ENCODE results near the gene CDK2AP2.
A peak's percentile ranks its signal among the peaks of the same experiment; 100 is the strongest.
"Not testable (repeated sequence)": the region's sequence is repeated elsewhere in the genome, so short reads cannot be mapped to it uniquely, and the experiment has no call there.

CDK2AP2 gene

DNA sequence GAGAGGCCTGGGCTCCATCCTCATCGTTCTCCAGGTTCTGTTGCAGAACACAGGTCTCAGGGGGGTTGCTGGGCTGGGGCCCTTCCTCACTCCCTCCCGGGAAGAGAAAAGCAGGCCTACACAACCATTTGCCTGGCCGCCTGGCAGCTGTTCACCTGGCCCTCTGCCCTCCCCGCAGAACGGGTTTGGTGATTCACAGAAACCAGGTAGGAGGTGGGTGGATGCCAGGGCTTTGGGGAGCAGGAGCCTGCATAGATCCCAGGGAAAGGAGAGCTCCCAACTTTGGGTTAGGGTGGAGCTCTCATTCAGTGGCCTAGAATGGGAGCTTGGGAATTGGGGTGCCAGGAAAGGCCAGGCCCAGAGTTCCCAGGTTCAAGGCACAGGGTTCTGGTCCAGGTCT is 39.9 kb downstream of the CDK2AP2 start:
- DNase-seq = peak in 2 of 56 donors; percentile 21 to 28

DNA sequence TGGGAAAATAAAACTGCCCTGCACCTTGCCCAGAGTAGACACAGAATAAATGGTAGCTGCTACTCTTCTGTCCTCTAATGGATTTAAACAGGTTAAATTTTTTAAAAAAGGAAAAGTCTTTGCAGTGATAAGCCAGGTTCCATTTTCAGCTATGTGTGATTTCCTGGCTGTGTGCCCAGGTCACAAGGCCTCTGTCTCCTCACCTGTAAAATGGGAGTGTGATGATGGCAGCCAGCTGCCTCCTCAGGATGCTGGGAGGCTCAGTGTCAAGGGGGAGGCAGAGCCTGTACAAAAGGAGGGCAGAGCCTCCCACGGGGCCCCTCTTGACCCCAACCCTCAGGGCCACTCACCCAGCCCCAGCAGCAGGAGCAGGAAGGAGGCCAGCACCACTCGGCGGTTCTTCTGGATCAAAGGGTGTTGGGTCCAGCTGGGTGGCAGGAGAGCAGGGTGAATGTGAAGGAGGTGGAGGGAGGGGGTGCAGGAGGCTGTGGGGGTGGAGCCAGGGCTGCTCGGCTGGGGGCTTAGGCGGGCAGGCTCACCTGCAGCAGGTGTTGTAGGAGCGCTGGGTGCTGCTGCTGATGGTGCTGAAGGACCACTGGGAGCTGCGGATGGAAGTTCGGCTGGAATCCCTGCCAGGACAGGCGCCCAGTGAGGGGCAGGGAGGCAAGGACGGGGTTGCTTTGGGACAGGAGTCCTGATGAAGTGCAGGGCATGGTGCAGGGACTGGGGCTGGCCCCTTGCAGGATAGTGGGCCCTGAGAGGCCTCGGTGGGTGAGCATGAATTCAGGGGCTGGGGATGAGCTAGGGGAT is 40.8 kb downstream of the CDK2AP2 start:
- DNase-seq = no peak

DNA sequence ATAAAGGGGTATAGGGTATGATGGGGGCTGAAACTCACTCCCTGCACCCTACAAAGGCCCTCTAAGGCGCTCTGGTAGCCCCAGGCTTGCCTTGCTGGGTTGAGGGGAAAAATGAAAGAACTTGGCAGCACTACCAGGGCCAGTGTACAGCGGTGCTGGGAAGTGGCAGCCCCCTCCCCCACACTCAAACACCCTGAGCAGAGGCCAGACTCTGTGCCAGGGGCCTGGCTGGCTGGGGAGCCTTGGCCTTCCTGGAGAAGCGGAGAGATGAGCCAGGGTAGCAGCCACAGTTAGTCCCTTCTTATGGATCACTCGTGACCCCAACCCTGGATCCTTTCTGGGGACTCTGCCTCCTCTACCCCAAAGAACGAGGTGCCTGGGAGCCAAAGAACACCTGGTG is 41.6 kb downstream of the CDK2AP2 start:
- DNase-seq = peak in 10 of 56 donors; percentile 16 to 37 (median 30)

DNA sequence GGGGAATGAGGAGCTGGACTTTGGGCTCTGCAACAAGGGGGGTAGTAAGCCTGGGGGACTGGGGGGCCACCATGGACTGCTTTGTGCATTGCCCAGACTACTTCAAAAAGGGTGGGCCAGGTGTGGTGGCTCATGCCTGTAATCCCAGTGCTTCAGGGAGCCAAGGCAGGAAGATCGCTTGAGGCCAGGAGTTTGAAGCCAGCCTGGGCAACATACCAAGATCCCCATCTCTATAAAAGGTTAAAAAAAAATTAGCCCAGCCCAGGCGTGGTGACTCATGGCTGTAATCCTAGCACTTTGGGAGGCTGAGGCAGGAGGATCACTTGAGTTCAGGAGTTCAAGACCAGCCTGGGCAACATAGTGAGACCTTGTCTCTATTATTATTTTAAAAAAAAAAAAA is 42.4 kb downstream of the CDK2AP2 start:
- DNase-seq = not testable (repeated sequence)

DNA sequence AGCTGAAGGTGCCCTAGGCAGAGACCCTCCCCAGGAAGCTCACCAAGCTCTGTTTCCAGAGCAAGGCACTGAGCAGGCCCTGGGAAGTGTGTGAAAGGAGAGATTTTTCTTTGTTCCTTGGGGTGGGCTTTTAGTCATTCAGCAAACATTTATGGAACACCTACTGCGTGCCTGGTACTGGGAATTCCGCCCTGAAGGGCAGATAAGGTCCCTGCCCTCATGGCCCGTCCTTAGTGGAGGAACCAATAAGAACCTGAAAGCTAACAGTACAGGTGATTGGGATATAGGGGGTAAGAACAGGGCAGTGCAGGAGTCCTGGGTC is 42.8 kb downstream of the CDK2AP2 start:
- DNase-seq = no peak

DNA sequence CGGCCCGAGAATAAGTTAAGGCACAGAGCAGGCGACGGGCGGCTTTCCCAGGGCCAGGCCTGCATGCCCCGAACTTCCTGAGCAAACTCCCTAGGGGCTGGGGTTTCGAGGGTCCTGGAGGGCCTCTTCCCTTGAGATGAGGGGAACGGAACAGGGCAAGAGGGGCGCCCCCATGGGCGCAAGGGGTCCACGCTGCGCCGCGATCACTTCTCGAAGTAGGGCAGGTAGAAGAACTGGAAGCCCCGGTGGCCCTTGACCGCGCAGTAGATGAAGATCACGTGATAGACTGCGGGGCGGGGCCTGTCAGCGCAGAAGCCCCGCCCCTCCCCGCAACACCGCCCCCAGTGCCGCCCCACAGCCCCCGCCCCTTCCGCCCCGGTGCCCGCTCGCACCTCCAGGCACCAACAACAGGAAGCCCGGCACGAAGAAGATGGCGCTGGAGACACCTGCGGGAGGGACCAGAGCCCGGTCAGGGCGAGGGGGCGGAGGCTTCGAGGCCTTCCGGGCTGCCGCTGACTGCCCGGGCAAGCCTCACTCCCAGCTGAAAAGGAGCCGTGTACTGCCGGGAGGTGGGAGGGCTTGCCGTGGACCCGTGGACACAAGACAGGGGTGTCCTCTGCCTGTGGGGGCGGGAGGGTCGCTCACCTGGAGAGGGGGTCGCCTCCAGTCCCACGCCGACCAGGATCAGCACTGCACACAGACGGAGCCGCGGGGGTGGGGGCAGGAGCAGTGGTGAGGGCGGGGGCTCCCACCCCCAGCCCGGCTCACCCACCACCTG is 43.4 kb downstream of the CDK2AP2 start:
- DNase-seq = peak in 51 of 56 donors; percentile 11 to 89 (median 60)

DNA sequence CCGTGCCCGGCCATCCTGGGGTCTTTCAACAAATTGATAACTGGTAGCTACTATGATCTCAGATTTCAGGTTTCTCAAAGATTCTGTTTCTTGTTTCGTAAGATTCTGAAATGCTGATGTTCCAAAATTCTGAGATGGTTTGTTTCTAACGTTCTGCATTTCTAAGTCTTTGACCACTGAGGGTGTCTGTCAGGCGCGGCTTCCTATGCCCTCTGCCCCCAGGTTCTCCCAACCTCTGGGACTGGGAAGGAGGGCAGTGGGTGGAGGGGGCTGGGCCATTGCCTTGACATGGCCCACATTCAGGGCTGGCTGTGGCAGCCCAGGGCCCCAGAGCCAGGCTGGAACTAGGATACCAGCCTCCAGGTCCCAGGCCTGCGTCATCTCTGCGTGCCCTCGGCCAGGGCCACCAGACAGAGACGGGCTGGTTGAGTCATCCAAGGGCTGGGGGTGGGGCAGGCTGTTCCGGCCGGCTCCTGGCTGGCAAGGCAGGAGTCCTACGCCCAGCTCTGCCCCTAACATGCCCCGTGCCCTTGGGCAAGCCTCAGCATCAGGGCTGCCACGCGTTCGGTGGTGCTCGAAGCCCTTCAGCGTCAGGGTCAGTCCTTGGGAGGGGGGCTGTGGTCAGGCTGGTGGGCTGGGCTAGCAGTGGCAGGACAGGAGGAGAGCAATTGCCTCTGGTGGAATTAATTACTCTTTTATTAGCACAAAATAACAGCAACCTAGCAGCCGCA is 44.1 kb downstream of the CDK2AP2 start:
- peak in 14 of 56 donors; percentile 18 to 55 (median 34) for DNase-seq

DNA sequence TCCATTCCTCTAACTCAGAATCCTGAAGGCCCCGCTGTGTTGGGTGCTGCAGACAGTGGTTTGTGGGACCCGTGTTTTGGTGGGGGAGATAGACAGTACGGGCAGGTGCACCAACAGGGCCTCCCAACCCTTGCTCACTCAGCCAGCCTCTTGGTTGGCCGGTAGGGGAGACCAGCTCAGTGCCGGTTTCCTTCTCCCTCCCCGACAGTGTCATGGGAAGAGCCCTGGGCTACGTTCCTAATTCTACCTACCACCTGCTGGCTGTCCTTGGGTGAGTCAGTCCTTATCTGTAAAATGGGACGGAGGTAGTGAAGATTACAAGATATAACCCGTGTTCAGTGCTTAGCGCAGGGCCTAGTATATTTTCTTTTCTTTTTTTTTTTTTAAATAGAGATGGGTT is 44.8 kb downstream of the CDK2AP2 start:
- no peak for DNase-seq

DNA sequence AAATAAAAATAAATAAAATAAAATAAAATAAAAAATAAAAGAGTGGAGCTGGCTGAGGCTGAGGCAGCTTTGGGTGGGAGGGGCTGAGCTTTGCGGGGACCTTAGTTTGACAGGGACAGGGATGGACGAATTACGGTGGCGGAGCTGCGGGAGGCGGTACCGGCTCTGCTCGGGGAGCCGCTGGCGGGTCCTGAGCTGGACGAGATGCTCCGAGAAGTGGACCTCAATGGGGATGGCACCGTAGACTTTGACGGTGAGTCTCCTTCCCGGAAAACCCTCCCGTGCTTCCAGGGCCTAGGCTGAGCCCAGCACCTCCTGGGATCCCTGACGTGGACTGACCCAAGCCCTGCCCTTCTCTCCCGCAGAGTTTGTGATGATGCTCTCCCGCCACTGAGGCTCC is 49.7 kb downstream of the CDK2AP2 start:
- no peak for DNase-seq

DNA sequence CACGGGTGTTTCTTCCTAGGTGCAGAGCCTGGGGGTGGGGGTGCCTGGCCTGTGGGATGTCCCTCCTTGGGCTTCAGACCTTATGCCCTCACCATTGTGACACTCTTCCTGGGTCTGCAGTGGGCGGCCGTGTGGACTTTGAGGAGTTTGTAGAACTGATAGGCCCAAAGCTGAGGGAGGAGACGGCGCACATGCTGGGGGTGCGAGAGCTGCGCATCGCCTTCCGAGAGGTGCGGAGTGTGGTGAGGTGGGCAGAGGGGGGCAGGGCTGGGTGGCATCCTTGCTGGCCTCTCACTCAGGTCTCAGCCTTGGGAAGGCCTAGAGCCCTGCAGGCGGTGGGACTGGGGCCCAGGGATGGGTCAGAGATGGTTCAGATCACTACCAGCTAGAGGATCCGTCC is 50.5 kb downstream of the CDK2AP2 start:
- DNase-seq = no peak

Measured in amygdala (tissue), 56 donors.